Esophagus (tissue), 2 donors: ENCODE data around the gene PLA2G2F. TPM values are rescaled to one million over a fixed set of nuclear protein-coding genes. Genes with fewer than 3 reads are reported as not detected.
A peak's percentile ranks its signal among the peaks of the same experiment; 100 is the strongest.

Experiments used
- H3K27ac ChIP-seq, 2 donors: one replicate each; pipeline ENCODE4 v1.5.1; 2013; ENCODE audit warnings: low read depth in 2 of 2, mild to moderate bottlenecking in 2 of 2, inconsistent platforms in 1 of 2, low read length in 1 of 2, moderate library complexity in 1 of 2
- H3K27me3 ChIP-seq, 2 donors: one replicate each; pipeline ENCODE4 v1.6.1; 2013; ENCODE audit warnings: low read length in 2 of 2, control low read depth in 1 of 2, mild to moderate bottlenecking in 1 of 2; ENCODE audit not compliant: insufficient read depth in 2 of 2, control insufficient read depth in 1 of 2
- H3K36me3 ChIP-seq, 2 donors: one replicate each; pipeline ENCODE4 v1.6.1; 2013; ENCODE audit warnings: low read length in 1 of 2; ENCODE audit not compliant: control insufficient read depth in 2 of 2, insufficient read depth in 2 of 2
- H3K4me1 ChIP-seq, 2 donors: one replicate each; pipeline ENCODE4 v1.6.1; 2013; ENCODE audit warnings: low read length in 1 of 2; ENCODE audit not compliant: control insufficient read depth in 2 of 2, insufficient read depth in 2 of 2
- H3K4me3 ChIP-seq, 2 donors: one replicate each; pipeline ENCODE4 v1.5.1; 2013; ENCODE audit warnings: low read length in 2 of 2, mild to moderate bottlenecking in 2 of 2, low read depth in 1 of 2, moderate library complexity in 1 of 2
- H3K9me3 ChIP-seq, 2 donors: one replicate each; pipeline ENCODE4 v1.6.1; 2013; ENCODE audit warnings: mild to moderate bottlenecking in 2 of 2, low read depth in 1 of 2, low read length in 1 of 2, moderate library complexity in 1 of 2; ENCODE audit not compliant: control insufficient read depth in 2 of 2, insufficient read depth in 1 of 2
- WGBS, 2 donors: extraction: QIAGEN DNeasy Blood & Tissue Kit; methylation state at CpG; one replicate each; pipeline ENCODE4 v1.1.7; 2013; 5-methylcytosine and 5-hydroxymethylcytosine counted together
- polyA plus RNA-seq, 2 donors: library from polyadenylated mRNA; stranded (reverse); fragments of 200-250 nt; gene quantifications; one replicate each; pipeline ENCODE4 v1.2.3, GENCODE V29; 2013
- donor health status: healthy with polysubstance abuse.
- donor health status: Bipolar disorder and iron deficiency.

PLA2G2F gene
- polyA plus RNA-seq, 2 donors: 0.01 to 0.02 TPM

DNA sequence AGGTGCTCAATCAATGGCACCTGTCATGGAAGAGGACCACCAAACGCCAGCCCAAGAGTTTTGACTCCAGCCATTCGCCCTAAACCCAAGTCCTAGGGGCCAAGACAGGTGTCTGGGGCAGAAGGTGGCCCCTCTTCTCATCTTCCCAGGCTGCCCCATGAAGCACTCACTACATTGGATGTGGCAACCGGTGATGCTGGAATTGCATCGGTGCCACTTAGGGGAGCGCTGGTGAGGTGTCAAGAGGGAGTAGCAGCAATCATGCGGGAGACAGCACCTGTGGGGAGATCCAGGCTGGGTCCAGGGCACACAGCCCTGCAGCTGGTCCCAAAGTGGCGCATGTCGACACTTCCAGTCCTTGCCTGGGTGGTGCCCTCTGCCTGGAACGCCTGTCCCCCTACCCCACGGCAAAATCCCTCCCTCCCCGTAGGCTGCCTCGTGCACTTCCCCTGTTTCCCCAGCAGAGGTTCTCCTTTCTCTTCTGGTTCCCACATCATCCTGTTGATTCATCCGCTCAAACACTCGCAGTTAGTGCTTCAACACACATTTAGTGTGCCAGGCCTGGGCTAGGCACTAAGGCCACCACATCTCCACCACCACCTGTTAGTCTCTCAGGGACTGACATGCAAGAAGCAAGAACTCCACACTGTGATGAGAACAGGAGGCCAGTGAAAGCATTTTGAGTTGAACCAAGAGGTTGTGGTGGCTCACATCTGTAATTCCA, 38.3 kb upstream of the PLA2G2F start:
- no peaks in the 10 kb centered on the region for H3K9me3 ChIP-seq
- WGBS, 2 donors: 43 to 44% methylated on average over 14 of the region's 14 CpGs
- H3K36me3 ChIP-seq: no peaks in the 10 kb centered on the region
- H3K4me1 ChIP-seq: no peaks in the 10 kb centered on the region
- H3K4me3 ChIP-seq: no peak overlapping the region
- H3K27ac ChIP-seq: no peak overlapping the region
- no peaks in the 10 kb centered on the region for H3K27me3 ChIP-seq

- 43 to 62% methylated on average over 1 of the region's 1 CpG for WGBS, 2 donors
- Histone ChIP-seq H3K36me3 (no peaks in the 10 kb centered on the region), H3K9me3 (no peaks in the 10 kb centered on the region), H3K27me3 (no peaks in the 10 kb centered on the region), H3K4me3 (no peak overlapping the region), H3K4me1 (no peaks in the 10 kb centered on the region), H3K27ac (no peak overlapping the region)
These were observed 36.2 kb upstream of the PLA2G2F start for GRCh38 chr1:20102875-20103274.

DNA sequence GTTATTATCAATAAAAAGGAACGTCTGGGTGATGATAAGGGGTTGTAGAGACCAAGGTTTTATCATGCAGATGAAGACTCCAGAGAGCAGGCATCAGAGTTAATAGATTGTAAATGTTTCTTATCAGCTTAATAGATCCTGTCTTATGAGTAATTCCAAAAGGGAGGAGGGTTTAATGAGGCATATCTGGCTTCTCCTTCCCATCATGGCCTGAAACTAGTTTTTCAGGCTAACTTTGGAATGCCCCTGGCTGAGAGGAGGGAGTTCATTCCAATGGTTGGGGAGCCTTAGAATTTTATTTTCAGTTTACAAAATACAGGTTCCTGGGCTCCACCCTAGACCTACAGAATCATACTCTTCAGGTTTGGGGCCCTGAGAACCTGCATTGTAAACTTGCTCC, 33.3 kb upstream of the PLA2G2F start:
- H3K27ac ChIP-seq: no peak overlapping the region
- no peak overlapping the region for H3K4me3 ChIP-seq
- no peaks in the 10 kb centered on the region for H3K36me3 ChIP-seq
- H3K4me1 ChIP-seq: no peaks in the 10 kb centered on the region
- H3K9me3 ChIP-seq: no peaks in the 10 kb centered on the region
- no peaks in the 10 kb centered on the region for H3K27me3 ChIP-seq
- 19 to 38% methylated on average over 1 of the region's 1 CpG for WGBS, 2 donors

DNA sequence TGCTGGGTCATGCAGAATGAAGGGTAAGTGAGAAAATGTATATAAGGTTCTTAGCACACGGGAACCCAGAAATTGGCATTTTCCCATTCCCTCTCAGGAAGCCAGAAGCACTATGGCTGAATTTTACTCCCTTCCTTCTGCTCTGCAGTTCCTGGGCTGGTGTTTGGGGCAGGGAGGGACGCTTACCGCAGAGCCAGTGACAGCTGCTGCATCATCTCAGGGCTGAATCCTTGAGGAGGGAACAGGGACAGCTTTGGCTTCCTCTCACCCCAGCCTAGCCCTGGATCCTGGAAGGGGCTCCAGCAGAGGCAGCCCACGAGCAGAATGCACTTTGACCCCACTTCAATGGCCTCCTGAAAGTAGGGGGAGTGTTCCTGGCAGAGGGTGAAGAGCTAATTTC, 31.8 kb upstream of the PLA2G2F start:
- Histone ChIP-seq H3K4me1 (no peaks in the 10 kb centered on the region), H3K4me3 (no peak overlapping the region), H3K27me3 (no peaks in the 10 kb centered on the region), H3K9me3 (no peaks in the 10 kb centered on the region), H3K27ac (no peak overlapping the region), H3K36me3 (no peaks in the 10 kb centered on the region)
- 67 to 78% methylated on average over 4 of the region's 4 CpGs for WGBS, 2 donors

- H3K27me3 ChIP-seq: no peaks in the 10 kb centered on the region
- H3K4me3 ChIP-seq: no peak overlapping the region
- no peaks in the 10 kb centered on the region for H3K9me3 ChIP-seq
- H3K36me3 ChIP-seq: no peaks in the 10 kb centered on the region
- no peaks in the 10 kb centered on the region for H3K4me1 ChIP-seq
- no peak overlapping the region for H3K27ac ChIP-seq
- WGBS, 2 donors: 59 to 69% methylated on average over 4 of the region's 4 CpGs
These were observed 31.3 kb upstream of the PLA2G2F start for GRCh38 chr1:20107796-20108195.

- Histone ChIP-seq H3K36me3 (no peaks in the 10 kb centered on the region), H3K4me1 (no peaks in the 10 kb centered on the region), H3K27me3 (no peaks in the 10 kb centered on the region), H3K9me3 (no peaks in the 10 kb centered on the region), H3K27ac (no peak overlapping the region), H3K4me3 (no peak overlapping the region)
- 57 to 61% methylated on average over 5 of the region's 5 CpGs for WGBS, 2 donors
These were observed 30.6 kb upstream of the PLA2G2F start for GRCh38 chr1:20108366-20109123.

DNA sequence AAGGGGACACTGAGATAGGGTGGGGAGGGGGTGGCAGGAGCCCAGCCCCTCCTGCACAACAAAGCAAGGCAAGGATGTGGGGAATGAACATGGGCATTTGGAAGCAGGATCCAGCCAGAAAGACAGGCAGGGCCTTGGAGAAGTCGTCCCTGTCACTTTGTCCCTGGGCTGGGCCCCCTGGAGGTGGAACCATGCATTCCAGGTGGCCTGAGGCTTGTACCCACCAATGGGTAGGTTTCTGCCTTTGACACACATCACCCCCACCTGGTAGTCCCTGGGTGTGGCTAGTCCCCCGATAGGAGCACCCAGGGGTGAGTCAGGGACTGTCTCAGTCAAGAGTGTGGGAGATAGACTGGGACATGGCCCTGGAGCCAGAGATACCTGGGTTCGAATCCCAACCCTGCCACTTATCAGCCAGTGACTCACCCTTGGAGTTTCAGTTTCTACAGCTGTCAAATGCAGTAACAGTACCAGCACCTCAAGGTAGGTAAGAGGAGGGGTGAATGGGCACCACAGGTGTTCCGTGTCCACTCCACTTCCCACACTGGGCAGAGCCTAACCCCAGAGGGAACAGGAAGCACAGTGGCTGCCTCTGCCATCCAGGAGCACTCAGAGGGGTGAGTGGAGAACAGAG, 29.8 kb upstream of the PLA2G2F start:
- Histone ChIP-seq H3K27me3 (no peaks in the 10 kb centered on the region), H3K4me1 (no peaks in the 10 kb centered on the region), H3K36me3 (no peaks in the 10 kb centered on the region), H3K9me3 (no peaks in the 10 kb centered on the region), H3K27ac (no peak overlapping the region), H3K4me3 (no peak overlapping the region)
- WGBS, 2 donors: 59 to 65% methylated on average over 4 of the region's 4 CpGs

DNA sequence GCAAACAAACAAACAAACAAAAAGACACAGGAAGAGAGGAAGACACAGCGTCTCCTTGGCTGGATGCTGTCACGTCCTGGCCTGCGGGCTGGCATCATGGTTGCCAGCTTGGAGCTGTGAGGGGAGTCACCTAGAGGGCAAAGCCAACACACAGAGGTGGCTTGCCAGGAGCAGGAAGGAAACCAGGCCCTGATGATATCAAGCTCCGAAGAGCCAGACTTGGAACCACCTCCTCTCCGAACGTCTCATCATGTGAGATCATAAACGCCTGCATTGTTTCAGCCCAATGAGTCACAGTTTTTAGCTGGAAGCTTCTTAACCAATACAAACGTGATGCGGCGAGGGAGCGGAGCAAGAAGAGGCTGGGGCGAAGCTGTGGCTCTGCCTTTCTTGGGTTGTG, 28.4 kb upstream of the PLA2G2F start:
- peak overlapping the region in 1 of 2 donors; percentile 57 for H3K27ac ChIP-seq

GRCh38 chr1:20111452-20111851, 27.7 kb upstream of the PLA2G2F start:
- Histone ChIP-seq H3K27ac (no peak overlapping the region), H3K27me3 (no peaks in the 10 kb centered on the region)
- 93 to 94% methylated on average over 5 of the region's 5 CpGs for WGBS, 2 donors

More for the DNA sequence above, 28.4 kb upstream of the PLA2G2F start:
- Histone ChIP-seq H3K9me3 (no peaks in the 10 kb centered on the region), H3K27me3 (no peaks in the 10 kb centered on the region), H3K36me3 (no peaks in the 10 kb centered on the region), H3K4me1 (no peaks in the 10 kb centered on the region), H3K4me3 (no peak overlapping the region)
- 49 to 52% methylated on average over 12 of the region's 12 CpGs for WGBS, 2 donors

More at GRCh38 chr1:20111452-20111851, 27.7 kb upstream of the PLA2G2F start:
- H3K4me3 ChIP-seq: no peak overlapping the region
- no peaks in the 10 kb centered on the region for H3K36me3 ChIP-seq
- H3K4me1 ChIP-seq: no peaks in the 10 kb centered on the region
- no peaks in the 10 kb centered on the region for H3K9me3 ChIP-seq
